Measurements from ENCODE around the gene LRP1B.

DNA sequence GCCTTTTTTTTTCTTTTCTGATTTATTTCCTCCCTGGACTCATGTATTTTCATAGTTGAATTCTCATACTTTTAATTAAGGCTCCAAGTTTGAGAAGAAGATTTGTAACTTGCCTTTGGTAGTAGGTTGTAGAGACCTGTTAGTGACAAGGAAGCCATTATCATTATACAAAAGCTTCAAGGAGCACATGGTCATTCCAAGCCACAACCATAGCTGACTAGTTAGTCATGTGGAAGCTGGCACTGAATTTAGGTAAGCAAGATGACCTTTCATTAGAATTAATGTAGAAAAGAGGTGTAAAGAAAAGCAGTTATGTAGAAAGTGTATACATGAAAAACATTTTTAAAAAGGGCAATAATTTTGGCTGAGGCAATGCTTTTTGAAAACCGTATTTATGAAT lies 89.7 kb downstream of the LRP1B start:
- TF ChIP-seq, protein P1, sequence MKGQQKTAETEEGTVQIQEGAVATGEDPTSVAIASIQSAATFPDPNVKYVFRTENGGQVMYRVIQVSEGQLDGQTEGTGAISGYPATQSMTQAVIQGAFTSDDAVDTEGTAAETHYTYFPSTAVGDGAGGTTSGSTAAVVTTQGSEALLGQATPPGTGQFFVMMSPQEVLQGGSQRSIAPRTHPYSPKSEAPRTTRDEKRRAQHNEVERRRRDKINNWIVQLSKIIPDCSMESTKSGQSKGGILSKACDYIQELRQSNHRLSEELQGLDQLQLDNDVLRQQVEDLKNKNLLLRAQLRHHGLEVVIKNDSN (CRISPR knock-in tag; IDR thresholded peaks at IDR 0.05): no peak
- TF ChIP-seq ZNF281 (CRISPR knock-in tag; IDR thresholded peaks at IDR 0.05) (no peak), FOXK1 (CRISPR knock-in tag; IDR thresholded peaks at IDR 0.05) (no peak)

Measured in WTC11 (cell line).